Liver (tissue), 9 donors: ENCODE results near the gene SPDEF. TPM values are rescaled to one million over a fixed set of nuclear protein-coding genes. Genes with fewer than 3 reads are reported as not detected.

ENCODE experiments used
- DNase-seq: peaks from one replicate; pipeline ENCODE4 v3.0.0-alpha.2; 2017; ENCODE audit warnings: low spot score
- H3K27ac ChIP-seq, 2 donors: one replicate each; pipeline ENCODE4 v1.7.0; 2013; ENCODE audit warnings: inconsistent platforms in 2 of 2, low read length in 2 of 2, control low read depth in 1 of 2, low read depth in 1 of 2, mild to moderate bottlenecking in 1 of 2
- H3K27me3 ChIP-seq, 4 donors: one replicate each; pipeline versions ENCODE4 v1.6.1 to v1.7.0; 2013; ENCODE audit warnings: low read length in 3 of 4, inconsistent platforms in 1 of 4, mild to moderate bottlenecking in 1 of 4, moderate library complexity in 1 of 4; ENCODE audit not compliant: control insufficient read depth in 4 of 4, insufficient read depth in 4 of 4
- H3K36me3 ChIP-seq, 4 donors: one replicate each; pipeline versions ENCODE4 v1.6.1 to v1.7.0; 2013; ENCODE audit warnings: low read length in 3 of 4, mild to moderate bottlenecking in 3 of 4, low read depth in 1 of 4, moderate library complexity in 1 of 4; ENCODE audit not compliant: control insufficient read depth in 4 of 4, insufficient read depth in 3 of 4
- H3K4me1 ChIP-seq, 4 donors: one replicate each; pipeline versions ENCODE4 v1.6.1 to v1.7.0; 2013; ENCODE audit warnings: low read length in 3 of 4, mild to moderate bottlenecking in 3 of 4, moderate library complexity in 1 of 4; ENCODE audit not compliant: control insufficient read depth in 4 of 4, insufficient read depth in 4 of 4
- H3K4me3 ChIP-seq, 3 donors: one replicate each; pipeline versions ENCODE4 v1.6.1 to v1.7.0; 2013; ENCODE audit warnings: low read length in 3 of 3, control low read depth in 1 of 3, low read depth in 1 of 3, mild to moderate bottlenecking in 1 of 3
- H3K9ac ChIP-seq, 2 donors: one replicate each; pipeline ENCODE4 v1.7.0; 2013; ENCODE audit warnings: low read length in 2 of 2, mild to moderate bottlenecking in 2 of 2, moderate library complexity in 2 of 2, control low read depth in 1 of 2, low read depth in 1 of 2
- H3K9me3 ChIP-seq, 4 donors: one replicate each; pipeline versions ENCODE4 v1.6.1 to v1.7.0; 2013; ENCODE audit warnings: low read length in 3 of 4; ENCODE audit not compliant: control insufficient read depth in 4 of 4
- ATF3 ChIP-seq: IDR thresholded peaks from 2 replicates; pipeline ENCODE4 v1.6.1; 2016; ENCODE audit warnings: antibody characterized with exemption
- EGR1 ChIP-seq, 2 donors: IDR thresholded peaks; 2 replicates each; pipeline ENCODE4 v1.6.1; 2016 to 2018; ENCODE audit warnings: antibody characterized with exemption in 2 of 2, low read depth in 2 of 2
- FOXA1 ChIP-seq: IDR thresholded peaks from 2 replicates; pipeline ENCODE4 v1.6.1; 2016; ENCODE audit warnings: antibody characterized with exemption
- FOXA2 ChIP-seq: IDR thresholded peaks from 2 replicates; pipeline ENCODE4 v1.6.1; 2016; ENCODE audit warnings: antibody characterized with exemption
- GABPA ChIP-seq, 2 donors: IDR thresholded peaks in 1 of 2; conservative IDR thresholded peaks in 1 of 2; 2 replicates each; pipeline ENCODE4 v1.6.1; 2016; ENCODE audit warnings: antibody characterized with exemption in 2 of 2, mild to moderate bottlenecking in 1 of 2, moderate library complexity in 1 of 2
- HNF4A ChIP-seq, 2 donors: conservative IDR thresholded peaks; 2 replicates each; pipeline ENCODE4 v1.6.1; 2016; ENCODE audit warnings: antibody characterized with exemption in 2 of 2, mild to moderate bottlenecking in 2 of 2
- HNF4G ChIP-seq: IDR thresholded peaks from 2 replicates; pipeline ENCODE4 v1.6.1; 2016; ENCODE audit warnings: antibody characterized with exemption
- JUND ChIP-seq, 2 donors: IDR thresholded peaks; 2 replicates each; pipeline ENCODE4 v1.6.1; 2016; ENCODE audit warnings: antibody characterized with exemption in 2 of 2
- MAX ChIP-seq: IDR thresholded peaks from 2 replicates; pipeline ENCODE4 v1.6.1; 2016; ENCODE audit warnings: antibody characterized with exemption
- NR2F2 ChIP-seq: IDR thresholded peaks from 2 replicates; pipeline ENCODE4 v1.6.1; 2016; ENCODE audit warnings: antibody characterized with exemption
- RAD21 ChIP-seq, 2 donors: IDR thresholded peaks; 2 replicates each; pipeline ENCODE4 v1.6.1; 2016; ENCODE audit warnings: antibody characterized with exemption in 2 of 2, mild to moderate bottlenecking in 2 of 2
- REST ChIP-seq: IDR thresholded peaks from 2 replicates; pipeline ENCODE4 v1.6.1; 2016; ENCODE audit warnings: antibody characterized with exemption, mild to moderate bottlenecking
- RXRA ChIP-seq, 2 donors: IDR thresholded peaks; 2 replicates each; pipeline ENCODE4 v1.6.1; 2017 to 2018; ENCODE audit warnings: antibody characterized with exemption in 2 of 2, mild to moderate bottlenecking in 1 of 2
- SP1 ChIP-seq: IDR thresholded peaks from 2 replicates; pipeline ENCODE4 v1.6.1; 2018; ENCODE audit warnings: antibody characterized with exemption, mild to moderate bottlenecking
- TAF1 ChIP-seq: conservative IDR thresholded peaks from 2 replicates; pipeline ENCODE4 v1.6.1; 2016; ENCODE audit warnings: antibody characterized with exemption, mild to moderate bottlenecking
- YY1 ChIP-seq: IDR thresholded peaks from 2 replicates; pipeline ENCODE4 v1.6.1; 2016; ENCODE audit warnings: antibody characterized with exemption, mild to moderate bottlenecking
- ZBTB33 ChIP-seq: IDR thresholded peaks from 2 replicates; pipeline ENCODE4 v1.6.1; 2016; ENCODE audit warnings: antibody characterized with exemption
- WGBS: extraction: QIAGEN DNeasy Blood & Tissue Kit; methylation state at CpG from one replicate; pipeline ENCODE4 v1.1.7; 2013; 5-methylcytosine and 5-hydroxymethylcytosine counted together
- polyA plus RNA-seq, 2 donors: library from polyadenylated mRNA; stranded (reverse) in 1 of 2; unstranded in 1 of 2; fragments of 200-250 nt in 1 of 2; fragments of >200 nt in 1 of 2; fragmentation: Nextera tagmentation in 1 of 2; extraction: Ambion mirVana in 1 of 2; gene quantifications; one replicate each; pipeline versions ENCODE4 v1.2.1 to v1.2.3, GENCODE V29; 2013 to 2015
- total RNA-seq, 2 donors: library from RNA; depleted of rRNA; stranded (reverse); fragments of >200 nt; gene quantifications; one replicate each; pipeline ENCODE4 v1.2.3, GENCODE V29; 2014
- TF ChIP-seq, protein P1 (sequence below): fragments of 150-350 bp; IDR thresholded peaks from 2 replicates; pipeline ENCODE4 v1.5.1; 2017; ENCODE audit warnings: improper control_type of control experiment, low read depth, low read length; ENCODE audit not compliant: missing input control
- donor health status: healthy.
- donor health status: healthy.
- donor health status: healthy.
- donor health status: healthy.
- donor health status: healthy.

Gene SPDEF
- total and polyA plus RNA-seq, 4 donors, result 0.05 to 0.09 TPM; not detected in 2

GRCh38 chr6:34534656-34535055 lies 21.5 kb downstream of the SPDEF start:
- no peaks in the 10 kb centered on the region for H3K36me3 ChIP-seq
- no peak overlapping the region for H3K27ac ChIP-seq
- WGBS, result 90% methylated on average over 16 of the region's 16 CpGs
- no peaks in the 10 kb centered on the region for H3K27me3 ChIP-seq
- H3K4me3 ChIP-seq, result no peak overlapping the region
- DNase-seq, result no peak
- no peaks in the 10 kb centered on the region for H3K9me3 ChIP-seq
- TF ChIP-seq FOXA1 (no peak), YY1 (no peak), MAX (no peak), SP1 (no peak), RAD21 (IDR thresholded peaks at IDR 0.05) (no peak), NR2F2 (no peak), REST (no peak), JUND (IDR thresholded peaks at IDR 0.05) (no peak), EGR1 (IDR thresholded peaks at IDR 0.05; ENCODE audit: low read depth in 2 of 2) (no peak), FOXA2 (no peak), GABPA (IDR thresholded peaks at IDR 0.05 in 1 of 2, conservative IDR thresholded peaks at IDR 0.05 in 1 of 2) (no peak), HNF4A (conservative IDR thresholded peaks at IDR 0.05) (no peak), TAF1 (no peak), ATF3 (no peak), RXRA (IDR thresholded peaks at IDR 0.05) (no peak), HNF4G (no peak), ZBTB33 (no peak)
- TF ChIP-seq, protein P1, sequence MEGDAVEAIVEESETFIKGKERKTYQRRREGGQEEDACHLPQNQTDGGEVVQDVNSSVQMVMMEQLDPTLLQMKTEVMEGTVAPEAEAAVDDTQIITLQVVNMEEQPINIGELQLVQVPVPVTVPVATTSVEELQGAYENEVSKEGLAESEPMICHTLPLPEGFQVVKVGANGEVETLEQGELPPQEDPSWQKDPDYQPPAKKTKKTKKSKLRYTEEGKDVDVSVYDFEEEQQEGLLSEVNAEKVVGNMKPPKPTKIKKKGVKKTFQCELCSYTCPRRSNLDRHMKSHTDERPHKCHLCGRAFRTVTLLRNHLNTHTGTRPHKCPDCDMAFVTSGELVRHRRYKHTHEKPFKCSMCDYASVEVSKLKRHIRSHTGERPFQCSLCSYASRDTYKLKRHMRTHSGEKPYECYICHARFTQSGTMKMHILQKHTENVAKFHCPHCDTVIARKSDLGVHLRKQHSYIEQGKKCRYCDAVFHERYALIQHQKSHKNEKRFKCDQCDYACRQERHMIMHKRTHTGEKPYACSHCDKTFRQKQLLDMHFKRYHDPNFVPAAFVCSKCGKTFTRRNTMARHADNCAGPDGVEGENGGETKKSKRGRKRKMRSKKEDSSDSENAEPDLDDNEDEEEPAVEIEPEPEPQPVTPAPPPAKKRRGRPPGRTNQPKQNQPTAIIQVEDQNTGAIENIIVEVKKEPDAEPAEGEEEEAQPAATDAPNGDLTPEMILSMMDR, result no peak
- H3K4me1 ChIP-seq, result peaks cover 5 to 9% (median 7%) of the 10 kb centered on the region in 4 donors
- H3K9ac ChIP-seq, result no peak overlapping the region
